Esophagus mucosa (tissue), 1 donor: Measurements from ENCODE around the gene NCBP2L. TPM values are rescaled to one million over a fixed set of nuclear protein-coding genes. Genes with fewer than 3 reads are reported as not detected.
A peak's percentile ranks its signal among the peaks of the same experiment; 100 is the strongest.

Experiments
- ATAC-seq: fragments of 200-7000 bp; cut with Tn5 transposase; one replicate; pipeline ENCODE4 v1.9.1; 2020
- total RNA-seq: library from RNA; stranded (reverse); gene quantifications from one replicate; pipeline ENCODE4 v1.2.4, GENCODE V29; 2023
- donor health status: DM: yes; HTN: yes; CAD: no.

The NCBP2L gene
- not detected for total RNA-seq

DNA sequence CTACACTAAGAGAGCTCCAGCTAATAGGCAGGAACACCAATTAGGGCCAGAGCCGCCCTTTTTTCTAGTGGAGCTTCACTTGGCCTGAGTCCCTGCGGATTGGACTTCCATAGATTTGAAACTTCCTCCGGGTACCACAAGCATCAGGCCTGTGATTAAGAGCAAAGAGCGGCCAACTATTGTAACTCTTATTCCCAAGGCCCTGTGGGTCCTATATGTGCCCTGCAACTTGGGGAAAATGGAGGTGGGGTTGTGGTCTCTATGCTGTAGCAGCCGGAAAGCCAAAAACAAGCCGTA, at the start of gene NCBP2L:
NCBP2L (plus strand) TSS at position 198 of the 297 bp plus-strand sequence. CDS start 16,488 bp downstream, outside the sequence.
- no peak for ATAC-seq

DNA sequence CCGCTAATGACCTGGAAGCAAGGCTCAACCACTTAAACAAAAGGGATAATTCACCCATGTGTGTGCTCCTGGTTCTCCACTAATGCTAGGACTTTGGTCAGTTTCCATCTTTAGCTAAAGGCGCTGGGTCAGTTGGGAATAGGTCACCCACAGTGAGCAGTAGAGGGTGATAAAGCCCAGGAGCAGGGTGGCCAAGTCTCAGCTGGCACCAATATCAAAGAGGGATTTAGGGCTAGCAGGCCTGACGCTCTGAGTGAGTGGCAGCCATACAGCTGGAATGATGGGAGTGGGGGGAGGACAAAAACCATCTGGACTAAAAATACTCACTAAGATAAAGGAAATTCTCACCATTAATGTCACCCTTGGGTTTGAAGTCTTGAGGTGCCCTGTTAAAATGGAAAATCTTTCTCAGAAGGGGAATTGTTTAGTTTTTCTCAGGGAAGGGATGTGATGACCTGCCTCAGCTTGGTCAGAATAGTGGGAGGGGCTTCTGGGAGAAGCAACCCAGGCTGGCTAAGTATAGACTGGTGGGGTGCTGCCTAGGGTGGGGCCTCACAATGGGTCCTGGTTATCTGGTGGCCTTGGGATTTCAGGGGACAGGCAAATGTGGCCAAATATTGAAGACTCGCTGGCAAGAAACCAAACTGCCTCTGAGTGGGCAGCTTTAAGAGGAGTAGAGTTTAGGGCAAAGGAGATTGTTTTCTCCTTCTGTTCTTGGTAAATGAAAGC, 49.0 kb upstream of the NCBP2L start:
- ATAC-seq = no peak

DNA sequence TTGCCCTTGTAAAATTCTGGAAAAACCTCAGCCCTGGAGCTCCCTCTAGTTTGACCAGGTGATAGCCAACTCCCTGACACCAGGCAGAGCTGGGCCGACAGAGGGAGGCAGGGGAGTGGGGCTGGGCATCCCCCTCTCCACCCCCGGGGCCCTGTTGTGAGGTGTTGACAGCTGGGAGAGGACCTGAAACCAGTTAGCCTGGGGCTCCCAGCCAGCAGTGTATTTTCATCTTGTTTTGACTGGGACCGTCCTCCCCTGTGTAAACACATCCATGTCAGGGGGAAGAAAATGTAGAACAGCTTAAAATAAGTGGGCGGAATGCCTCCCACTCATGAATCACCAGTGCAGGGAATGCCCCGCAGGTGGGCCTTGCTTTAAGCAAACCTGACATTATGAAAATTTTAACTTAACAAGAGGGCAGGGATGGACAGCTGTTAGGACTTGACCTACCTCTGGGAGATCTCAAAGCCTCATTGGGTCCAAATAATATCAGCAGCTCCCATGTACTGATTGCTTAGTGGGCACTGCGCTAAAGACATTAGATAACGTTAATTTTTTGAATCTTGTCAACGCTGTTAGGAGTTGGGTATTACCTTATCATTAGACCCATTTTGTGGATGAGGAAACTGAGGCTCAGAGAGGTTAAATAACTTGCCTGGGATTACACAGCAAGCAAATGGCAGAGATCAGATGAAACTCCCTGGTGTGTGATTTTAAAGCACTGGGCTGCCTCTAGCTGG, 47.8 kb upstream of the NCBP2L start:
- ATAC-seq = no peak

GRCh38 chrX:107730298-107730655, 47.3 kb upstream of the NCBP2L start:
- ATAC-seq = no peak

DNA sequence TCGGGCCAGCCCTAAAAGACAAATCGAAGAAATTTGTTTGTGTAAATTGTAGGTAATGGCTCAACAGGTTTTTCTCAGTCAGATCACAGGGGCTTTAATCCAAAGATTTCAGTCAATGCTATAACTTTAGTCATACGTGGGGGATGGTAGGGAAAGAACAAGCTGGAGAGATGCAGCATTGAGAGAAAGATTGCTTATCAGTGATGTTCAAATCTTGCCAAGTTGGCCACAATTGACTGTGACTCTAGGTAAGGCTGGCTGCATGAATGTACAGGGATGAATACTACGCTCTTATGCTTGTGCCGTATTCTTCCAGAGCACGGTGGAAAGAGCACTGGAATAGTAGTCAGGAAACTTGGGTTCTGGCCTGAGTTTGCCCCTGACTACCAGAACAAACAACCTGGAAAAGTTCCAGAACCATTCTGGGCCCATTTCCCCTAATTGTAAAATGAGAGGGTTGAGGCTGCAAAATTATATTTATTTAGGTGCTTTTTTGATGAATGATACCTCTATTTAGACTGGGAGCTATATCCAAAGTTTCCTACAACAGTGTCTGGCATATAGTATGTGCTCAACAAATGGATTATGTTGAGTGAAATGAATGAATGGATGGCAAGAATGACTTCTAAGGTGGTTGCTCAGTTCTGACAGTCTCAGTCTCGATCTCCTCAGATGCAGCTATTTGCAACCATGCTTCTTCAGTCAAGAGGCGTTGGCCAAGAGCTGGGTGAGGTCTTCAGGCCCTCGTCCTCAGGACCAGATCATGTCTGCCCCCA, 46.4 kb upstream of the NCBP2L start:
- ATAC-seq = no peak

- peak; percentile 65 for ATAC-seq
These were observed 45.6 kb upstream of the NCBP2L start for GRCh38 chrX:107731831-107732502.

DNA sequence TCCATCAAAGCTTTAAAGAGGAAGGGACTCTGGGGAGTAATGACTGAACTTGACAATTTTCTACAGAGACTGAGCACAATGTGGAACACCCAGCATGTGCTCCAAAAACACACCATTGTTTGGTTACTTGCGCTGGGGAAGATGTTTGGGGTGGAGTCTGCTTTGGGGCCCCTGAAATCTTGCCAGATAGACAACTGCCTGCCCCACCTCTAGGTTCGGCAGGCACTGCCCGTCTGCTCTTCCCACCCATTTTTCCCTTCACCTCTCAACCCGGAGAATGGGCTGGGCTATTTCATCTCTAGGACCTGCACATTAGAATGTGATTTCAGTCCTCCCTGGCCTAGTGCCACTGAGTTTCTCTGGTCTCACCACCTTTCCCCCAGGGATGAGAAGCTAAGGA, 43.8 kb upstream of the NCBP2L start:
- no peak for ATAC-seq

GRCh38 chrX:107734646-107735045, 42.9 kb upstream of the NCBP2L start:
- no peak for ATAC-seq

GRCh38 chrX:107736781-107737531, 40.6 kb upstream of the NCBP2L start:
- no peak for ATAC-seq

- ATAC-seq = no peak
These were observed 39.3 kb upstream of the NCBP2L start for GRCh38 chrX:107738272-107738671.

DNA sequence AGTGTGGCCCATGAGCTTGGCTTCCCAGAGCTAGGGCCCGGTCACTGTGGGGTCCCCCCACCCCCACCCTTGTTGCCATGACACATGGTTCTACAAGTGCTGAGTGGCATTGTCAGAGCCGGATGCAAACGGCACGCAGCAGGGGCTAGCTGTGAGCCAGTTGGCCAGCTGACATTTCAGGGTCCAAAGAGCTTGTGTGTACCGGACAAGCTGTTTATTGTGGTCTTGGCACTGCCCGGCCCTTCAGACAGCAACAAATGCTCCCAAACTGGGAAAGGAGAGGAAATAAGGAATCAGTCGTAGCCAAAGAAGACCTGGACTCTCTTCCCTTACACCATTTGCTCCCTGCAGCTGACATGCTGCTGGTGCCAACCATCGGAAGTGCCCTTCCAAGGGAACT, 38.8 kb upstream of the NCBP2L start:
- no peak for ATAC-seq

DNA sequence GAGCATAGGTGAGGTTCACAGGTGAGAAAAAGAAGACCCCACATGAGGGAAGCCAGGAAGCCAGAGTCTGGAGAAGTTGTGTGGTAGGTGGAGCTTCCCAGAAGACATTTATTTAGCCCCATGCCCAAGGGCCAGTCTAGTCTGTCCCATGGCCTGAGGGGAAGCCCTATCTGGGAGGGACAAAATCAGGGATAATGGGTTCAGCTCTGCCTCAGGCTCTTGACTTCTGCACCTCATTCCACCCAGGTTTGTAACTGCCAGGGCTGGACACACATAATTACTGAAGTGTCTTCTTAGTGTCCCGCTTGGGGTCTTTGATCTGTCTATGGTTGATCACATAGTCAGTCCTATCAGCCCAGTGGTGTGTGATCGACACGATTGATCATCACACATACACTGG, 38.0 kb upstream of the NCBP2L start:
- no peak for ATAC-seq

- ATAC-seq = no peak
These were observed 36.1 kb upstream of the NCBP2L start for GRCh38 chrX:107741404-107741790.

- ATAC-seq = no peak
These were observed 34.8 kb upstream of the NCBP2L start for GRCh38 chrX:107742700-107743191.

- ATAC-seq = no peak
These were observed 33.5 kb upstream of the NCBP2L start for GRCh38 chrX:107743995-107744394.

GRCh38 chrX:107744868-107745267, 32.7 kb upstream of the NCBP2L start:
- ATAC-seq = no peak

GRCh38 chrX:107747596-107748161, 29.9 kb upstream of the NCBP2L start:
- peak; percentile 89 for ATAC-seq

DNA sequence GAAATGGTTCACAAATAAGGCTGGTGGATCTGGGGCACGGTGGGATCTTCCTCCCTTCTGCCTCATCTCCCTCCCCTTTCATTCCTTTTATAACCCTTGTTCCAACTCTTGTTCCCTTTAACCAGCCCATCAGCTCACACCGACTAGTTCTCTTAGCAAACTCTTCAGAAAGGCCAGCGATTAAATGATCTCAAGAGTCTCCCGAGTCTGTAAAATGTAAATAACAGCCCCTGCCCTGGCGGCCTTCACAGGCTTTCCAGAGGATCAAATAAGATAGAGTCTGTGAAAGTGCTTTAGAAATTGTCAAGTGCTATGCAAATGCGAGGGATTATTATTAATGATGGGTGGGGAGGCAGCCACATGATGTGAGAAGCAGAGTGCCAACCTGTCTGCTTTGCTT, 29.0 kb upstream of the NCBP2L start:
- no peak for ATAC-seq

- no peak for ATAC-seq
These were observed 27.3 kb upstream of the NCBP2L start for GRCh38 chrX:107750263-107750662.

DNA sequence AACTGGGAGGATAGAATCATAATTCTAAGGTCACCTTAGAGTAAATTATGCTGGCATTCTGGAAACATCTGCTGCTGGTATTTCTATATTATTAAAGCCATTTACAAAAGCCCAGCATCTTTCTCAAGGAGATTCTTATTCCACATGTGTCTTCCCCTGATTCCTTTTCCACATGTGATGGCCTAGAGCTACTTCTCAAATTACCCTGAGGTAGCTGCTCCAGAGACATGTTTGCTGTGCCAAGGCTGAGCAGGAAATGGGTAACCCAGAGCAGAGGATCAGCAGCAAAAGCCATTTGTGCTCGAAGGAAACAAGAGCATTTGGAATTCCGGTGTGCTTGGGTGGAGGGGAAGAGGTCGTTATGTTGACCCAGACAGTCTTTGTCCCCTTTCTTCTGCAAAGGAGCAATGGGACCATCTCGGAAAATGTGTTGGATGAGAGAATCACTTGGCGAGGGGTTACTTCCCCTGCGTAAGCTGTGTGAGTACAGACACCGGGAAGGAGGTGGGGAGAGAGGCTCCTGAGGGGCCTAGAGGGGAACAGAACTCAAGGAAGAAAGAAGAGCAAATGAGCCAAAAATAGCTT, 26.6 kb upstream of the NCBP2L start:
- ATAC-seq = no peak

- ATAC-seq = no peak
These were observed 25.5 kb upstream of the NCBP2L start for GRCh38 chrX:107752043-107752442.
